B cell (primary cell): Measurements from ENCODE around the gene GPATCH8. TPM values are rescaled to one million over a fixed set of nuclear protein-coding genes. Genes with fewer than 3 reads are reported as not detected.

ENCODE experiments used
- ATAC-seq: fragments of 200-7000 bp; cut with Tn5 transposase; one replicate; pipeline ENCODE4 v1.10.0; 2021; ENCODE audit warnings: low read depth, mild to moderate bottlenecking, moderate number of reproducible peaks, moderate library complexity
- CTCF ChIA-PET: fragments of 350-600 bp; sonication (Branson Sonifier 250); formaldehyde crosslinking; loops from one replicate; lab custom pipeline; 2021; ENCODE audit warnings: antibody characterized with exemption, inconsistent platforms; lab: Charles Lee
- POLR2A ChIA-PET: fragments of 350-600 bp; sonication (Branson Sonifier 250); formaldehyde crosslinking; loops from one replicate; lab custom pipeline; 2021; ENCODE audit warnings: antibody characterized with exemption; lab: Charles Lee
- DNase-seq: peaks from one replicate; pipeline ENCODE4 v3.0.0; 2013
- H2AFZ ChIP-seq: 2 replicates; pipeline ENCODE4 v1.6.1; 2012; ENCODE audit warnings: mild to moderate bottlenecking, low read depth, low read length; ENCODE audit not compliant: insufficient read depth, poor library complexity, severe bottlenecking
- H3K27ac ChIP-seq, 2 donors: 1 replicate in 1 of 2; 2 replicates in 1 of 2; pipeline ENCODE4 v1.5.1; 2012 to 2013; ENCODE audit warnings: low read length in 2 of 2, mild to moderate bottlenecking in 2 of 2, moderate library complexity in 1 of 2
- H3K27me3 ChIP-seq, 4 experiments: fragments of 200-600 bp in 1 of 4; sonication (generic) in 1 of 4; replicated peaks in 1 of 4; 1 replicate in 2 of 4; 2 replicates in 2 of 4; pipeline versions ENCODE4 v1.6.1 to v1.7.0; 2013 to 2016; ENCODE audit warnings: low read length in 3 of 4, mild to moderate bottlenecking in 2 of 4, mixed read lengths in 1 of 4, moderate library complexity in 1 of 4; ENCODE audit not compliant: insufficient read depth in 4 of 4, control insufficient read depth in 3 of 4; ENCODE audit errors: control extremely low read depth in 1 of 4
- H3K36me3 ChIP-seq, 2 experiments: replicated peaks in 1 of 2; 1 replicate in 1 of 2; 2 replicates in 1 of 2; pipeline versions ENCODE4 v1.6.1 to v1.7.1; 2013; ENCODE audit warnings: low read length in 1 of 2; ENCODE audit not compliant: insufficient read depth in 2 of 2, control insufficient read depth in 1 of 2; ENCODE audit errors: control extremely low read depth in 1 of 2, extremely low read depth in 1 of 2
- H3K4me1 ChIP-seq, 2 donors: fragments of 200-600 bp in 1 of 2; sonication (generic) in 1 of 2; 1 replicate in 1 of 2; 2 replicates in 1 of 2; pipeline versions ENCODE4 v1.5.1 to v1.6.1; 2013 to 2017; ENCODE audit warnings: low read length in 2 of 2; ENCODE audit not compliant: control insufficient read depth in 2 of 2, insufficient read depth in 2 of 2
- H3K4me2 ChIP-seq: replicated peaks from 2 replicates; pipeline ENCODE3; 2012; ENCODE audit warnings: mild to moderate bottlenecking, low read depth, low read length; ENCODE audit not compliant: poor library complexity, severe bottlenecking
- H3K4me3 ChIP-seq, 5 experiments: fragments of 200-600 bp in 1 of 5; sonication (generic) in 1 of 5; 1 replicate in 3 of 5; 2 replicates in 2 of 5; pipeline versions ENCODE4 v1.5.1 to v1.7.0; 2011 to 2016; ENCODE audit warnings: low read length in 4 of 5, mild to moderate bottlenecking in 4 of 5, low read depth in 2 of 5, control low read depth in 1 of 5, moderate library complexity in 1 of 5; ENCODE audit not compliant: insufficient read depth in 1 of 5; ENCODE audit errors: control extremely low read depth in 1 of 5, extremely low read depth in 1 of 5
- H3K79me2 ChIP-seq: fragments of 200-600 bp; sonication (generic); one replicate; pipeline ENCODE4 v1.6.0; 2016; ENCODE audit warnings: low read length; ENCODE audit not compliant: control insufficient read depth, insufficient read depth
- H3K9ac ChIP-seq: fragments of 200-600 bp; sonication (generic); 2 replicates; pipeline ENCODE4 v1.6.1; 2017; ENCODE audit warnings: mild to moderate bottlenecking, low read length, moderate library complexity
- H3K9me3 ChIP-seq, 3 donors: one replicate each; pipeline versions ENCODE4 v1.6.1 to v1.7.1; 2013; ENCODE audit warnings: low read length in 2 of 3; ENCODE audit not compliant: control insufficient read depth in 2 of 3, insufficient read depth in 1 of 3; ENCODE audit errors: control extremely low read depth in 1 of 3
- H4K20me1 ChIP-seq: 2 replicates; pipeline ENCODE4 v1.6.0; 2012; ENCODE audit warnings: mild to moderate bottlenecking, low read length; ENCODE audit not compliant: insufficient read depth, control insufficient read depth, poor library complexity, severe bottlenecking
- H3K27ac Mint-ChIP-seq: one replicate; pipeline ENCODE4 v1.8.0; 2021; ENCODE audit warnings: mixed read lengths
- H3K27me3 Mint-ChIP-seq: one replicate; pipeline ENCODE4 v1.8.0; 2021; ENCODE audit warnings: mixed read lengths
- H3K4me1 Mint-ChIP-seq: one replicate; pipeline ENCODE4 v1.8.0; 2021; ENCODE audit warnings: mixed read lengths
- H3K4me3 Mint-ChIP-seq: one replicate; pipeline ENCODE4 v1.8.0; 2021; ENCODE audit warnings: mixed read lengths
- H3K9me3 Mint-ChIP-seq: one replicate; pipeline ENCODE4 v1.8.0; 2022; ENCODE audit warnings: mixed read lengths; ENCODE audit not compliant: insufficient read depth
- EZH2 ChIP-seq: IDR thresholded peaks from 2 replicates; pipeline ENCODE4 v1.6.1; 2012; ENCODE audit warnings: borderline replicate concordance, low read depth, mild to moderate bottlenecking, moderate library complexity, low read length; ENCODE audit not compliant: insufficient read depth, poor library complexity, severe bottlenecking
- WGBS: methylation state at CpG from one replicate; pipeline ENCODE4 v1.1.5; 2013; ENCODE audit warnings: missing lambda C conversion rate; ENCODE audit not compliant: insufficient coverage; 5-methylcytosine and 5-hydroxymethylcytosine counted together
- intact Hi-C: fragments of 100-400 bp; cut with micrococcal nuclease; formaldehyde crosslinking; loops from one replicate; pipeline ENCODE4 v1.10.0; 2022
- polyA plus RNA-seq: library from polyadenylated mRNA; depleted of rRNA; stranded (reverse); fragments of >200 nt; gene quantifications from 2 replicates; pipeline ENCODE4 v1.2.3, GENCODE V29; 2012
- total RNA-seq, 2 donors: library from RNA; stranded (reverse); fragments of 120-200 nt in 1 of 2; gene quantifications; 1 replicate in 1 of 2; 2 replicates in 1 of 2; pipeline versions ENCODE4 v1.2.3 to v1.2.4, GENCODE V29; 2013 to 2022
- TF ChIP-seq, protein P1 (sequence below): fragments of 200-600 bp; IDR thresholded peaks from one replicate; pipeline ENCODE4 v1.8.0; 2022; ENCODE audit warnings: antibody characterized with exemption, mild to moderate bottlenecking

GPATCH8 gene
- total and polyA plus RNA-seq, 2 donors (not counting 1 experiment from before 2014, with no cell fraction given), result 28.3 to 83.4 TPM

DNA sequence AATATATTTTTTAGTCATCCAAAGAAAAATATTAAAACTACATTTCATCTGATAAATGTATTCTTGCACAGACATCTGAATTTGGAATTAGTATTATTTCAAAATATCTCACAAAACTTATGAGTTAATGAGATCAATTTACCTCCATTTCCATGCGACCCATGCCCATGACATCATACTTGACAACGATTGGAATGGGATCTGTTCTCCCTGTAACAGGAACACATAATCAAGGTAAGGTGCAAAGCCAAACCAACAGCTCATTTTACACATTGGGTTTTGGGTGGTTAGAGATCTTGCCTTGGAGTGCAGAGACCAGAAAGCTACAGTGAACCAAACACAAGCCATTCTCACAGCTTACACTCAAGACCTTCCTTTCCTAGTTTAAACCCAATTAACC lies 66.9 kb downstream of the GPATCH8 start:
- H3K27me3 Mint-ChIP-seq, result no peaks in the 10 kb centered on the region
- intact Hi-C loops, result no loop called here
- H3K4me3 Mint-ChIP-seq, result no peak overlapping the region
- no peak for ATAC-seq
- H3K4me3 ChIP-seq, result no peak overlapping the region
- H3K27ac ChIP-seq, result no peak overlapping the region
- peaks cover 6 to 44% of the 10 kb centered on the region in 2 experiments for H3K36me3 ChIP-seq
- H3K27me3 ChIP-seq, result no peaks in the 10 kb centered on the region
- no peaks in the 10 kb centered on the region for H3K9me3 Mint-ChIP-seq
- WGBS, result 100% methylated on average over 1 of the region's 2 CpGs
- ChIA-PET CTCF (interaction anchor here (0.7 kb wide), 1 partner anchor 1726 kb away, joined by 4 read pairs; no protein-coding TSS in a partner anchor), POLR2A (no interaction called here)
- H3K27ac Mint-ChIP-seq, result no peak overlapping the region
- TF ChIP-seq, protein P1, sequence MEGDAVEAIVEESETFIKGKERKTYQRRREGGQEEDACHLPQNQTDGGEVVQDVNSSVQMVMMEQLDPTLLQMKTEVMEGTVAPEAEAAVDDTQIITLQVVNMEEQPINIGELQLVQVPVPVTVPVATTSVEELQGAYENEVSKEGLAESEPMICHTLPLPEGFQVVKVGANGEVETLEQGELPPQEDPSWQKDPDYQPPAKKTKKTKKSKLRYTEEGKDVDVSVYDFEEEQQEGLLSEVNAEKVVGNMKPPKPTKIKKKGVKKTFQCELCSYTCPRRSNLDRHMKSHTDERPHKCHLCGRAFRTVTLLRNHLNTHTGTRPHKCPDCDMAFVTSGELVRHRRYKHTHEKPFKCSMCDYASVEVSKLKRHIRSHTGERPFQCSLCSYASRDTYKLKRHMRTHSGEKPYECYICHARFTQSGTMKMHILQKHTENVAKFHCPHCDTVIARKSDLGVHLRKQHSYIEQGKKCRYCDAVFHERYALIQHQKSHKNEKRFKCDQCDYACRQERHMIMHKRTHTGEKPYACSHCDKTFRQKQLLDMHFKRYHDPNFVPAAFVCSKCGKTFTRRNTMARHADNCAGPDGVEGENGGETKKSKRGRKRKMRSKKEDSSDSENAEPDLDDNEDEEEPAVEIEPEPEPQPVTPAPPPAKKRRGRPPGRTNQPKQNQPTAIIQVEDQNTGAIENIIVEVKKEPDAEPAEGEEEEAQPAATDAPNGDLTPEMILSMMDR, result no peak
- TF ChIP-seq EZH2, result no peak
- H3K79me2 ChIP-seq, result peaks cover 14% of the 10 kb centered on the region
- H4K20me1 ChIP-seq, result peaks cover 12% of the 10 kb centered on the region
- H3K9ac ChIP-seq, result no peak overlapping the region
- no peak overlapping the region for H3K4me2 ChIP-seq
- no peaks in the 10 kb centered on the region for H3K4me1 ChIP-seq
- no peak overlapping the region for H2AFZ ChIP-seq
- peaks cover 14% of the 10 kb centered on the region for H3K4me1 Mint-ChIP-seq
- H3K9me3 ChIP-seq, result no peaks in the 10 kb centered on the region
- no peak for DNase-seq

DNA sequence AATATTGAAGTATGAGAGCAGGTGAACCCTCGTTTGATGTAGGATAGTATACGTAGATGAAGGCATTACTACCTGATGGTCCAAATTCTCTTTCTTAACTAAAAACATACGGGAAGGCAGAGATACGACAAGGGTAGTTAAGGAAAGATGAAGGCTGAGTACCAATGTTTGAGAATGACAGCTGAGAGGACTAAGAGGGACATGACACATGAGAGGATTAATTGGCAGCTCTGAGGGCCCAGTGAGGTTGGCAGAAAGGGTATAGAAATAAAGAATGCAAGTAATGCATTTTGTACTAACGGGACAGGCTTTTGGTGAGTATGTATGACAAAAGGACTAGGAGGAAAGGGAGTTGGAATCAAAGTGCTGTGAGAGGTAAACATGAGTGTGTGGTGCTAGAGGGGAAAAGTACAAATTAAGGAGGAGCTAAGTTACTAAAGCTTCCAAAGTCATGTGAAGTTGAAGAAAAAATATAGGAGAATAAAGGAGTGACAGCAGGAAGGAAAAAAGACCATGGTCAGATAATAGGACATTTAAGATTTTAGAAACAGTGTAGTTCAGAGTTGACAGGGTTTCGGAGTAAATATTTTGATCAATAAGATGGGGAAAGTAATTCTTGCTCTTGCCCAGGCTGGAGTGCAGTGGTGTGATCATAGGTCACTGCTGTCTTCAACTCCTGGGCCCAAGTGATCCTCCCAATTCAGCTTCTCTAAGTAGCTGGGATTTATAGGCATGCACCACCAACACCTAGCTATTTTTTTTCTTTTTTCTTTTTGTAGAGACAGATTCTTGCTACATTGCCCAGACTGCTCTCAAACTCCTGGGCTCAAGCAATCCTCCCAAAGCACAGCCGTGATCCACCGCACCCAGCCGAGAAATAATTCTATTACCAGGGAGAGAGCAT lies 70.7 kb downstream of the GPATCH8 start:
- DNase-seq, result no peak
- no peaks in the 10 kb centered on the region for H3K27me3 Mint-ChIP-seq
- TF ChIP-seq, protein P1, result no peak
- TF ChIP-seq EZH2, result no peak
- no peaks in the 10 kb centered on the region for H3K4me1 ChIP-seq
- POLR2A ChIA-PET, result no interaction called here
- intact Hi-C loops, result no loop called here
- H3K4me3 Mint-ChIP-seq, result no peak overlapping the region
- no peak overlapping the region for H3K9ac ChIP-seq
- H3K27ac ChIP-seq, result no peak overlapping the region
- CTCF ChIA-PET, result no interaction called here
- H3K27me3 ChIP-seq, result no peaks in the 10 kb centered on the region
- peaks cover 3% of the 10 kb centered on the region for H3K79me2 ChIP-seq
- H3K4me2 ChIP-seq, result no peak overlapping the region
- no peaks in the 10 kb centered on the region for H3K9me3 Mint-ChIP-seq
- peaks cover 6% of the 10 kb centered on the region for H4K20me1 ChIP-seq
- no peak overlapping the region for H2AFZ ChIP-seq
- H3K9me3 ChIP-seq, result no peaks in the 10 kb centered on the region
- H3K4me3 ChIP-seq, result no peak overlapping the region
- no peaks in the 10 kb centered on the region for H3K4me1 Mint-ChIP-seq
- H3K36me3 ChIP-seq, result peaks cover 1 to 47% of the 10 kb centered on the region in 2 experiments
- no peak overlapping the region for H3K27ac Mint-ChIP-seq
- WGBS, result 96% methylated on average over 2 of the region's 9 CpGs
- no peak for ATAC-seq
